Mesothelial cell of epicardium (in vitro differentiated cells): ENCODE data around the gene KLHL1. TPM values are rescaled to one million over a fixed set of nuclear protein-coding genes. Genes with fewer than 3 reads are reported as not detected.

Experiments
- DNase-seq, 2 experiments: peaks; one replicate each; pipeline ENCODE4 v3.0.0; 2021; ENCODE audit warnings: low spot score in 2 of 2; ENCODE audit not compliant: unreplicated experiment in 2 of 2
- H3K27ac Mint-ChIP-seq: 2 replicates; pipeline ENCODE4 v1.8.0; 2021; ENCODE audit warnings: mixed read lengths
- H3K27me3 Mint-ChIP-seq: 2 replicates; pipeline ENCODE4 v1.8.0; 2021; ENCODE audit warnings: low read depth, mixed read lengths
- H3K36me3 Mint-ChIP-seq: 2 replicates; pipeline ENCODE4 v1.8.0; 2021; ENCODE audit warnings: mixed read lengths
- H3K4me1 Mint-ChIP-seq: 2 replicates; pipeline ENCODE4 v1.8.0; 2021; ENCODE audit warnings: mixed read lengths
- H3K4me3 Mint-ChIP-seq: 2 replicates; pipeline ENCODE4 v1.8.0; 2021; ENCODE audit warnings: mild to moderate bottlenecking, moderate library complexity, mixed read lengths
- H3K9me3 Mint-ChIP-seq: 2 replicates; pipeline ENCODE4 v1.8.0; 2021; ENCODE audit warnings: mixed read lengths
- CTCF ChIP-seq: fragments of 200-600 bp; sonication (generic); IDR thresholded peaks from one replicate; pipeline ENCODE4 v1.5.0; 2021; ENCODE audit warnings: antibody characterized with exemption; ENCODE audit not compliant: unreplicated experiment
- total RNA-seq: library from RNA; stranded (reverse); gene quantifications from 3 replicates; pipeline ENCODE4 v1.2.1, GENCODE V29; 2021

The KLHL1 gene
- total RNA-seq, 1 donor from 2014 or later: not detected

GRCh38 chr13:69959046-69959445, 149.2 kb downstream of the KLHL1 start:
- H3K4me1 Mint-ChIP-seq: peaks cover 4% of the 10 kb centered on the region
- TF ChIP-seq CTCF: no peak
- H3K27me3 Mint-ChIP-seq: no peaks in the 10 kb centered on the region
- H3K27ac Mint-ChIP-seq: no peak overlapping the region
- no peak for DNase-seq
- H3K4me3 Mint-ChIP-seq: no peak overlapping the region
- no peaks in the 10 kb centered on the region for H3K36me3 Mint-ChIP-seq
- no peaks in the 10 kb centered on the region for H3K9me3 Mint-ChIP-seq

- no peaks in the 10 kb centered on the region for H3K36me3 Mint-ChIP-seq
Observed at GRCh38 chr13:69956839-69957238, 151.4 kb downstream of the KLHL1 start.

GRCh38 chr13:69956349-69956748, 151.9 kb downstream of the KLHL1 start:
- no peak overlapping the region for H3K27ac Mint-ChIP-seq

More at GRCh38 chr13:69956839-69957238, 151.4 kb downstream of the KLHL1 start:
- H3K4me3 Mint-ChIP-seq: no peak overlapping the region
- no peak for TF ChIP-seq CTCF
- no peaks in the 10 kb centered on the region for H3K9me3 Mint-ChIP-seq
- no peak overlapping the region for H3K27ac Mint-ChIP-seq
- no peak for DNase-seq
- peaks cover 4% of the 10 kb centered on the region for H3K4me1 Mint-ChIP-seq
- H3K27me3 Mint-ChIP-seq: no peaks in the 10 kb centered on the region

GRCh38 chr13:69955271-69955670, 153.0 kb downstream of the KLHL1 start:
- peaks cover 4% of the 10 kb centered on the region for H3K4me1 Mint-ChIP-seq
- H3K4me3 Mint-ChIP-seq: no peak overlapping the region
- no peaks in the 10 kb centered on the region for H3K9me3 Mint-ChIP-seq
- peaks cover 2% of the 10 kb centered on the region for H3K27me3 Mint-ChIP-seq
- DNase-seq: no peak
- H3K27ac Mint-ChIP-seq: no peak overlapping the region
- no peak for TF ChIP-seq CTCF
- H3K36me3 Mint-ChIP-seq: no peaks in the 10 kb centered on the region

More at GRCh38 chr13:69956349-69956748, 151.9 kb downstream of the KLHL1 start:
- Mint-ChIP-seq H3K27me3 (no peaks in the 10 kb centered on the region), H3K36me3 (no peaks in the 10 kb centered on the region), H3K9me3 (no peaks in the 10 kb centered on the region), H3K4me3 (no peak overlapping the region), H3K4me1 (peaks cover 4% of the 10 kb centered on the region)
- DNase-seq: no peak
- TF ChIP-seq CTCF: no peak

- no peak overlapping the region for H3K4me3 Mint-ChIP-seq
- H3K4me1 Mint-ChIP-seq: peaks cover 5% of the 10 kb centered on the region
- H3K36me3 Mint-ChIP-seq: no peaks in the 10 kb centered on the region
- H3K9me3 Mint-ChIP-seq: no peaks in the 10 kb centered on the region
- no peak for DNase-seq
- no peak for TF ChIP-seq CTCF
- peaks cover 3% of the 10 kb centered on the region for H3K27me3 Mint-ChIP-seq
- H3K27ac Mint-ChIP-seq: no peak overlapping the region
Observed at GRCh38 chr13:69951412-69951811, 156.8 kb downstream of the KLHL1 start.

- H3K4me1 Mint-ChIP-seq: peaks cover 5% of the 10 kb centered on the region
- peaks cover 3% of the 10 kb centered on the region for H3K27me3 Mint-ChIP-seq
- no peaks in the 10 kb centered on the region for H3K36me3 Mint-ChIP-seq
- DNase-seq: no peak
- H3K27ac Mint-ChIP-seq: no peak overlapping the region
- H3K9me3 Mint-ChIP-seq: peaks cover 4% of the 10 kb centered on the region
- TF ChIP-seq CTCF: no peak
- H3K4me3 Mint-ChIP-seq: no peak overlapping the region
Observed at GRCh38 chr13:69950160-69950559, 158.1 kb downstream of the KLHL1 start.
